K562 (cell line): ENCODE results near the gene ZNF740. TPM values are rescaled to one million over a fixed set of nuclear protein-coding genes. Genes with fewer than 3 reads are reported as not detected.

Source experiments
- ATAC-seq: fragments of 200-7000 bp; cut with Tn5 transposase; 3 replicates; pipeline ENCODE4 v1.9.1; 2020; ENCODE audit warnings: moderate library complexity
- BruUV-seq: library from RNA; stranded (reverse); fragments of 400-500 nt; replicated peaks from 2 replicates; lab custom pipeline; 2021; lab: Mats Ljungman, UMichigan
- CTCF ChIA-PET: fragments of 300-600 bp; formaldehyde crosslinking; extraction: SDS; loops from one replicate; lab custom pipeline; 2021; ENCODE audit warnings: low intra/inter-chr PET ratio; lab: Yijun Ruan, JAX
- POLR2A ChIA-PET: fragments of 300-600, 350-650 bp; sonication (Branson Sonifier 250); formaldehyde crosslinking; extraction: SDS; loops from one replicate; lab custom pipeline; 2021; ENCODE audit warnings: antibody characterized with exemption, inconsistent platforms; lab: Yijun Ruan, JAX
- DNase-seq, 4 experiments: peaks; one replicate each; pipeline versions ENCODE4 v3.0.0 to v3.0.0-alpha.2; 2011 to 2018; ENCODE audit warnings: low spot score in 3 of 4, mixed read lengths in 3 of 4; ENCODE audit errors: extremely low read depth in 1 of 4
- FAIRE-seq: peaks from 2 replicates; lab custom pipeline; 2011; peaks lifted over from hg19 to GRCh38; lab: Jason Lieb, UNC
- H2AFZ ChIP-seq: 2 replicates; pipeline ENCODE4 v1.6.0; 2011; ENCODE audit warnings: low read depth, low read length, control low read depth, inconsistent platforms
- H3K27ac ChIP-seq: fragments of 200-600 bp; 3 replicates; pipeline ENCODE4 v1.8.0; 2011; ENCODE audit warnings: low read depth, mild to moderate bottlenecking, control low read depth, inconsistent platforms, low read length, moderate library complexity, mixed read lengths; ENCODE audit errors: extremely low read depth
- H3K27me3 ChIP-seq, 2 experiments: fragments of 300-600 bp in 1 of 2; 2 replicates in 1 of 2; 3 replicates in 1 of 2; pipeline versions ENCODE4 v1.6.0 to v1.8.0; 2011; ENCODE audit warnings: inconsistent platforms in 2 of 2, low read length in 2 of 2, mild to moderate bottlenecking in 1 of 2, mixed read lengths in 1 of 2, moderate library complexity in 1 of 2; ENCODE audit not compliant: control insufficient read depth in 2 of 2, insufficient read depth in 2 of 2
- H3K36me3 ChIP-seq: fragments of 300-600 bp; 3 replicates; pipeline ENCODE4 v1.8.0; 2011; ENCODE audit warnings: mild to moderate bottlenecking, low read length, inconsistent platforms; ENCODE audit not compliant: control insufficient read depth, insufficient read depth
- H3K4me1 ChIP-seq, 2 experiments: fragments of 200-600 bp in 1 of 2; replicated peaks in 1 of 2; 2 replicates in 1 of 2; 3 replicates in 1 of 2; pipeline versions ENCODE4 v1.5.1 to v1.8.0; 2011; ENCODE audit warnings: inconsistent platforms in 2 of 2, low read length in 2 of 2, mild to moderate bottlenecking in 1 of 2, mixed read lengths in 1 of 2, moderate library complexity in 1 of 2; ENCODE audit not compliant: control insufficient read depth in 2 of 2, insufficient read depth in 2 of 2
- H3K4me2 ChIP-seq: 2 replicates; pipeline ENCODE4 v1.6.1; 2011; ENCODE audit warnings: low read length, control low read depth, inconsistent platforms, mixed read lengths; ENCODE audit not compliant: insufficient read depth
- H3K4me3 ChIP-seq: fragments of 200-600 bp; sonication (generic), shearing (Covaris generic); 2 replicates; pipeline ENCODE4 v1.5.1; 2016; ENCODE audit warnings: control low read depth, inconsistent platforms
- H3K79me2 ChIP-seq: fragments of 200-600 bp; 3 replicates; pipeline ENCODE4 v1.8.0; 2011; ENCODE audit warnings: low read length, inconsistent platforms; ENCODE audit not compliant: control insufficient read depth, insufficient read depth
- H3K9ac ChIP-seq, 2 experiments: 2 replicates each; pipeline versions ENCODE4 v1.6.0 to v1.6.1; 2011; ENCODE audit warnings: low read depth in 2 of 2, low read length in 2 of 2, control low read depth in 1 of 2, inconsistent platforms in 1 of 2, mild to moderate bottlenecking in 1 of 2, mixed read lengths in 1 of 2; ENCODE audit not compliant: insufficient read depth in 1 of 2
- H3K9me1 ChIP-seq: one replicate; pipeline ENCODE4 v1.6.0; 2011; ENCODE audit warnings: inconsistent platforms, mild to moderate bottlenecking, low read length, moderate library complexity; ENCODE audit not compliant: control insufficient read depth, insufficient read depth
- H3K9me3 ChIP-seq: replicated peaks from 2 replicates; pipeline ENCODE4 v1.5.1; 2011; ENCODE audit warnings: low read depth, low read length, inconsistent platforms; ENCODE audit not compliant: control insufficient read depth, insufficient read depth
- H4K20me1 ChIP-seq: replicated peaks from 2 replicates; pipeline ENCODE4 v1.6.1; 2011; ENCODE audit warnings: low read length, inconsistent platforms, mixed read lengths; ENCODE audit not compliant: control insufficient read depth, insufficient read depth
- ETV1 ChIP-seq: fragments of 450-650 bp; conservative IDR thresholded peaks from 2 replicates; pipeline ENCODE4 v1.6.1; 2016; ENCODE audit warnings: missing genetic modification characterization, control low read depth, low read depth, missing compliant biosample characterization
- L3MBTL2 ChIP-seq: fragments of 450-650 bp; IDR thresholded peaks from 2 replicates; pipeline ENCODE4 v1.6.1; 2016; ENCODE audit warnings: mild to moderate bottlenecking, moderate library complexity
- MAFG ChIP-seq: fragments of 450-650 bp; conservative IDR thresholded peaks from 2 replicates; pipeline ENCODE4 v1.6.1; 2016; ENCODE audit warnings: missing genetic modification characterization, missing compliant biosample characterization
- MEIS2 ChIP-seq: fragments of 450-650 bp; IDR thresholded peaks from 2 replicates; pipeline ENCODE4 v1.6.1; 2014; ENCODE audit warnings: mild to moderate bottlenecking; ENCODE audit not compliant: partially characterized antibody
- NFE2 ChIP-seq: IDR thresholded peaks from 2 replicates; pipeline ENCODE4 v1.6.1; 2014; ENCODE audit warnings: antibody characterized with exemption, low read depth
- POLR2A ChIP-seq: fragments of 450-650 bp; conservative IDR thresholded peaks from 2 replicates; pipeline ENCODE4 v1.6.1; 2016
- ZEB2 ChIP-seq: fragments of 450-650 bp; IDR thresholded peaks from 2 replicates; pipeline ENCODE4 v1.6.1; 2016
- WGBS: fragments of 100-300 bp; shearing (Covaris generic); methylation state at CpG from one replicate; pipeline ENCODE4 v1.1.6; 2016; ENCODE audit warnings: low coverage, mixed read lengths; ENCODE audit not compliant: insufficient coverage; ENCODE audit errors: missing lambda C conversion rate; 5-methylcytosine and 5-hydroxymethylcytosine counted together
- in situ Hi-C: fragments of 300-500 bp; cut with MboI; formaldehyde crosslinking; loops from 4 replicates; pipeline ENCODE4 v1.15.0; 2018; ENCODE audit warnings: inconsistent platforms, mixed read lengths
- intact Hi-C: fragments of 100-400 bp; cut with micrococcal nuclease; formaldehyde crosslinking; loops from 2 replicates; pipeline ENCODE4 v1.14.2; 2022
- polyA plus RNA-seq, 8 experiments: library from polyadenylated mRNA; depleted of rRNA in 4 of 8; stranded (reverse) in 5 of 8; unstranded in 3 of 8; fragments of >200 nt; fragmentation: Nextera tagmentation in 2 of 8; fragmentation: Illumina TruSeq in 1 of 8; extraction: Ambion mirVana in 2 of 8; extraction: Trizol in 1 of 8; gene quantifications; 2 replicates each; pipeline versions ENCODE4 v1.2.1 to v1.2.3, GENCODE V29; 2011 to 2014; ENCODE audit warnings: inconsistent platforms in 1 of 8, missing spikeins in 1 of 8
- total RNA-seq, 7 experiments: library from RNA; depleted of rRNA in 6 of 7; stranded (reverse); fragments of >200 nt in 6 of 7; fragmentation: Illumina TruSeq in 2 of 7; extraction: Trizol in 2 of 7; gene quantifications; 2 replicates each; pipeline versions ENCODE4 v1.2.1 to v1.2.3, GENCODE V29; 2011 to 2021; ENCODE audit warnings: low replicate concordance in 1 of 7
- TF ChIP-seq, protein P1 (sequence below), 2 experiments: fragments of 450-650 bp; formaldehyde crosslinking in 1 of 2; IDR thresholded peaks; 2 replicates each; pipeline versions ENCODE4 v1.4.0 to v1.6.1; 2014 to 2020; ENCODE audit warnings: mild to moderate bottlenecking in 2 of 2, borderline replicate concordance in 1 of 2, low read depth in 1 of 2
- TF ChIP-seq, protein P2 (sequence below): sonication (generic); formaldehyde crosslinking; IDR thresholded peaks from 2 replicates; pipeline ENCODE4 v1.8.0; 2023; ENCODE audit warnings: mild to moderate bottlenecking, missing genetic modification reagents

Gene ZNF740
- total and polyA plus RNA-seq, 9 of the 15 experiments (the other 6 are each of a cell fraction or from before 2014, with no cell fraction given): 0.57 to 46.4 (median 18.6) TPM

DNA sequence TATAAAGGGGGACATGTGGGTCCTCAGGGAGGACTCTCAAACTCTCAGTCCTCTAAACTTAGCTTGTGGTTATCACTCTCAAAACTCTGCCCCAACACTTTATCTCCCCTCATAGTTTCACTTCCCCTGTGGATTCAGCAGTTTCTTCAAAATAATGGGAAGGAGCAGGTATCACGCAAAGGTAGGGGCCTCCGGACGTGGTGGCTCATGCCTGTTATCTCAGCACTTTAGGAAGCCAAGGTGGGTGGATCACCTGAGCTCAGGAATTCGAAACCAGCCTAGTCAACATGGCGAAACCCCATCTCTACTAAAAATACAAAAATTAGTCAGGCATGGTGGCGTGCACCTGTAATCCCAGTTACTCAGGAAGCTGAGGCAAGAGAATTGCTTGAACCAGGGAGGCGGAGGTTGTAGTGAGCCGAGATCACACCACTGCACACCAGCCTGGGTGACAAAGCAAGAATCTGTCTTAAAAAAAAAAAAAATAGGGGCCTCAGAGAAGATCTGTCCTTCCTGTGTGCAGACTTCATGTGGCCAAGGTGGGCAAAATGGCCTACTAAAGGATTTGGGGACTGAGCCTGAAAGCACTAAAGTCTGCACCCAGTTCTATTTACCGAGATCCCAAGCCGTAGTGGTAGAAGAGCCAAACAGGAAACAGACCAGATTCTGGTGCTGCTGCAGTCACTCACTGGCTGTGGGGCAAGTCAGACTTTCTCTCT is 20.1 kb downstream of the ZNF740 start:
- peak; percentile 69 for ATAC-seq
- peak; percentile 29 for FAIRE-seq
- no TSS peak for BruUV-seq
- 22% methylated on average over 10 of the region's 10 CpGs for WGBS
- ChIA-PET POLR2A (interaction anchor here (0.6 to 3.1 kb wide), 5 partner anchors 8 to 393 kb away, joined by 3 to 11 read pairs (median 5); no protein-coding TSS in a partner anchor), CTCF (interaction anchor here (0.6 kb wide), 1 partner anchor 168 kb away, joined by 3 read pairs; no protein-coding TSS in a partner anchor)
- Histone ChIP-seq H3K36me3 (no peaks in the 10 kb centered on the region), H4K20me1 (no peaks in the 10 kb centered on the region), H3K9me1 (no peaks in the 10 kb centered on the region), H3K9me3 (no peaks in the 10 kb centered on the region), H3K79me2 (no peaks in the 10 kb centered on the region), H3K4me2 (peak overlapping the region; percentile 47), H3K27ac (peak overlapping the region; percentile 60), H3K9ac (peak overlapping the region; percentile 38 to 74; a peak in 3 of 4 replicates), H3K4me3 (no peak overlapping the region), H2AFZ (peak overlapping the region; percentile 66), H3K27me3 (no peaks in the 10 kb centered on the region), H3K4me1 (peaks cover 28 to 31% of the 10 kb centered on the region in 2 experiments; a peak in 4 of 5 replicates)
- in situ Hi-C loops: loop anchor here (10.0 kb wide), 1 partner anchor 136 kb away; no protein-coding TSS in a partner anchor
- intact Hi-C loops: no loop called here
- DNase-seq: peak in 1 of 4 experiments; percentile 50
- TF ChIP-seq, protein P1, sequence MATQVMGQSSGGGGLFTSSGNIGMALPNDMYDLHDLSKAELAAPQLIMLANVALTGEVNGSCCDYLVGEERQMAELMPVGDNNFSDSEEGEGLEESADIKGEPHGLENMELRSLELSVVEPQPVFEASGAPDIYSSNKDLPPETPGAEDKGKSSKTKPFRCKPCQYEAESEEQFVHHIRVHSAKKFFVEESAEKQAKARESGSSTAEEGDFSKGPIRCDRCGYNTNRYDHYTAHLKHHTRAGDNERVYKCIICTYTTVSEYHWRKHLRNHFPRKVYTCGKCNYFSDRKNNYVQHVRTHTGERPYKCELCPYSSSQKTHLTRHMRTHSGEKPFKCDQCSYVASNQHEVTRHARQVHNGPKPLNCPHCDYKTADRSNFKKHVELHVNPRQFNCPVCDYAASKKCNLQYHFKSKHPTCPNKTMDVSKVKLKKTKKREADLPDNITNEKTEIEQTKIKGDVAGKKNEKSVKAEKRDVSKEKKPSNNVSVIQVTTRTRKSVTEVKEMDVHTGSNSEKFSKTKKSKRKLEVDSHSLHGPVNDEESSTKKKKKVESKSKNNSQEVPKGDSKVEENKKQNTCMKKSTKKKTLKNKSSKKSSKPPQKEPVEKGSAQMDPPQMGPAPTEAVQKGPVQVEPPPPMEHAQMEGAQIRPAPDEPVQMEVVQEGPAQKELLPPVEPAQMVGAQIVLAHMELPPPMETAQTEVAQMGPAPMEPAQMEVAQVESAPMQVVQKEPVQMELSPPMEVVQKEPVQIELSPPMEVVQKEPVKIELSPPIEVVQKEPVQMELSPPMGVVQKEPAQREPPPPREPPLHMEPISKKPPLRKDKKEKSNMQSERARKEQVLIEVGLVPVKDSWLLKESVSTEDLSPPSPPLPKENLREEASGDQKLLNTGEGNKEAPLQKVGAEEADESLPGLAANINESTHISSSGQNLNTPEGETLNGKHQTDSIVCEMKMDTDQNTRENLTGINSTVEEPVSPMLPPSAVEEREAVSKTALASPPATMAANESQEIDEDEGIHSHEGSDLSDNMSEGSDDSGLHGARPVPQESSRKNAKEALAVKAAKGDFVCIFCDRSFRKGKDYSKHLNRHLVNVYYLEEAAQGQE (IDR thresholded peaks at IDR 0.05; ENCODE audit: borderline replicate concordance): no peak
- TF ChIP-seq, protein P1 (CRISPR knock-in tag; IDR thresholded peaks at IDR 0.05; ENCODE audit: low read depth): no peak
- peak; percentile 30 for TF ChIP-seq MAFG (tag)
- TF ChIP-seq ZEB2: peak; percentile 80; the same call in 1 of the 2 replicates
- peak; percentile 51 for TF ChIP-seq NFE2
- TF ChIP-seq POLR2A: 0 out of 2 replicates have a peak, but pooled peaks have one; percentile 33
- TF ChIP-seq ETV1 (tag): 0 out of 2 replicates have a peak, but pooled peaks have one; percentile 17
- TF ChIP-seq MEIS2: no peak
- TF ChIP-seq, protein P2, sequence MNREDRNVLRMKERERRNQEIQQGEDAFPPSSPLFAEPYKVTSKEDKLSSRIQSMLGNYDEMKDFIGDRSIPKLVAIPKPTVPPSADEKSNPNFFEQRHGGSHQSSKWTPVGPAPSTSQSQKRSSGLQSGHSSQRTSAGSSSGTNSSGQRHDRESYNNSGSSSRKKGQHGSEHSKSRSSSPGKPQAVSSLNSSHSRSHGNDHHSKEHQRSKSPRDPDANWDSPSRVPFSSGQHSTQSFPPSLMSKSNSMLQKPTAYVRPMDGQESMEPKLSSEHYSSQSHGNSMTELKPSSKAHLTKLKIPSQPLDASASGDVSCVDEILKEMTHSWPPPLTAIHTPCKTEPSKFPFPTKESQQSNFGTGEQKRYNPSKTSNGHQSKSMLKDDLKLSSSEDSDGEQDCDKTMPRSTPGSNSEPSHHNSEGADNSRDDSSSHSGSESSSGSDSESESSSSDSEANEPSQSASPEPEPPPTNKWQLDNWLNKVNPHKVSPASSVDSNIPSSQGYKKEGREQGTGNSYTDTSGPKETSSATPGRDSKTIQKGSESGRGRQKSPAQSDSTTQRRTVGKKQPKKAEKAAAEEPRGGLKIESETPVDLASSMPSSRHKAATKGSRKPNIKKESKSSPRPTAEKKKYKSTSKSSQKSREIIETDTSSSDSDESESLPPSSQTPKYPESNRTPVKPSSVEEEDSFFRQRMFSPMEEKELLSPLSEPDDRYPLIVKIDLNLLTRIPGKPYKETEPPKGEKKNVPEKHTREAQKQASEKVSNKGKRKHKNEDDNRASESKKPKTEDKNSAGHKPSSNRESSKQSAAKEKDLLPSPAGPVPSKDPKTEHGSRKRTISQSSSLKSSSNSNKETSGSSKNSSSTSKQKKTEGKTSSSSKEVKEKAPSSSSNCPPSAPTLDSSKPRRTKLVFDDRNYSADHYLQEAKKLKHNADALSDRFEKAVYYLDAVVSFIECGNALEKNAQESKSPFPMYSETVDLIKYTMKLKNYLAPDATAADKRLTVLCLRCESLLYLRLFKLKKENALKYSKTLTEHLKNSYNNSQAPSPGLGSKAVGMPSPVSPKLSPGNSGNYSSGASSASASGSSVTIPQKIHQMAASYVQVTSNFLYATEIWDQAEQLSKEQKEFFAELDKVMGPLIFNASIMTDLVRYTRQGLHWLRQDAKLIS: 0 out of 2 replicates have a peak, but pooled peaks have one; percentile 53
- TF ChIP-seq L3MBTL2: peak; percentile 30; the same call in 1 of the 2 replicates
